Fibroblast of the aortic adventitia (primary cell): ENCODE data around the gene ALOXE3. TPM values are rescaled to one million over a fixed set of nuclear protein-coding genes. Genes with fewer than 3 reads are reported as not detected.

Experiments
- DNase-seq: peaks from one replicate; pipeline ENCODE4 v3.0.0-alpha.2; 2010; ENCODE audit warnings: low read depth
- H3K4me3 ChIP-seq: 2 replicates; pipeline ENCODE4 v1.5.1; 2011; ENCODE audit warnings: low read depth, mild to moderate bottlenecking, control low read depth, low read length, moderate library complexity
- CTCF ChIP-seq: IDR thresholded peaks from 2 replicates; pipeline ENCODE4 v1.5.1; 2011; ENCODE audit warnings: mild to moderate bottlenecking, low read length, control low read depth, inconsistent platforms; ENCODE audit not compliant: insufficient read depth
- total RNA-seq: library from RNA; depleted of rRNA; stranded (reverse); fragments of >200 nt; gene quantifications from 2 replicates; pipeline ENCODE4 v1.2.3, GENCODE V29; 2012; ENCODE audit warnings: low replicate concordance

ALOXE3 gene
- total RNA-seq, 1 donor, result 0.09 TPM

- TF ChIP-seq CTCF, result no peak
- peak; percentile 96 for DNase-seq
- peak overlapping the region; percentile 71 for H3K4me3 ChIP-seq
These were observed 1.5 kb upstream of the ALOXE3 start for GRCh38 chr17:8119581-8120519.

- DNase-seq, result peak; percentile 90
- peak overlapping the region; percentile 69 for H3K4me3 ChIP-seq
- peak; percentile 89 for TF ChIP-seq CTCF
These were observed 661 bp upstream of the ALOXE3 start for GRCh38 chr17:8118769-8119580.

- DNase-seq, result no peak
- peak overlapping the region; percentile 69 for H3K4me3 ChIP-seq
- peak; percentile 0 for TF ChIP-seq CTCF
These were observed 841 bp downstream of the ALOXE3 start for GRCh38 chr17:8117367-8117979.

- DNase-seq, result no peak
- no peak overlapping the region for H3K4me3 ChIP-seq
- TF ChIP-seq CTCF, result no peak
These were observed 1.5 kb downstream of the ALOXE3 start for GRCh38 chr17:8116776-8117175.

GRCh38 chr17:8110907-8111306, 7.4 kb downstream of the ALOXE3 start:
- TF ChIP-seq CTCF, result no peak
- H3K4me3 ChIP-seq, result no peak overlapping the region
- DNase-seq, result no peak

- H3K4me3 ChIP-seq, result no peak overlapping the region
- DNase-seq, result no peak
- no peak for TF ChIP-seq CTCF
These were observed 7.9 kb downstream of the ALOXE3 start for GRCh38 chr17:8110456-8110804.
